Measurements from ENCODE around the gene TANGO6.

Gene TANGO6

DNA sequence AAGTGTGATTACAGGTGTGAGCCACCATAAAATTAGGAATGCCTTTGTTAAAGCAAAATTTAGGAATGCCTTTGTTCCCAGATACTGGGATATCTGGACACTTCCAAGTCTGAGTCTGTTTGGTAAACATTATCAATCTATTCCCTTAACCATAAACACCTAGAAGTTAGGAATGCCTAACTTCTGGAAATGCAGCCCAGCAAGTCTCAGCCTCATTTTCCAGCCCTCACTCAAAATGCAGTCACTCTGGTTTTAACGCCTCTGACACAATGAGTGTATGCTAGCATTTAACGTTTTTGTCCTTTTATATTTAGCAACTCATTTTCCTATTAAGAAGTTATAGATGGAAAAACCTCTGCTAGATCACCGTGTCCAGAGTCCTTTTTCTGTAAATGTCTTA, 227.7 kb downstream of the TANGO6 start:
- Mint-ChIP-seq H3K36me3 (ENCODE audit: low read depth) (no peaks in the 10 kb centered on the region), H3K4me3 (no peak overlapping the region), H3K9me3 (no peaks in the 10 kb centered on the region), H3K27ac (no peak overlapping the region), H3K4me1 (ENCODE audit: low read depth) (no peaks in the 10 kb centered on the region), H3K27me3 (ENCODE audit: low read depth) (no peaks in the 10 kb centered on the region)
- no peak for DNase-seq (ENCODE audit: low spot score)

GRCh38 chr16:69072640-69072974, 229.3 kb downstream of the TANGO6 start:
- Mint-ChIP-seq H3K27me3 (ENCODE audit: low read depth) (no peaks in the 10 kb centered on the region), H3K4me1 (ENCODE audit: low read depth) (no peaks in the 10 kb centered on the region), H3K36me3 (ENCODE audit: low read depth) (no peaks in the 10 kb centered on the region), H3K27ac (no peak overlapping the region), H3K4me3 (no peak overlapping the region), H3K9me3 (no peaks in the 10 kb centered on the region)
- no peak for DNase-seq (ENCODE audit: low spot score)

GRCh38 chr16:69073181-69073702, 229.9 kb downstream of the TANGO6 start:
- no peaks in the 10 kb centered on the region for H3K9me3 Mint-ChIP-seq
- no peaks in the 10 kb centered on the region for H3K4me1 Mint-ChIP-seq (ENCODE audit: low read depth)

GRCh38 chr16:69077251-69077650, 233.9 kb downstream of the TANGO6 start:
- Mint-ChIP-seq H3K4me3 (no peak overlapping the region), H3K27me3 (ENCODE audit: low read depth) (no peaks in the 10 kb centered on the region), H3K9me3 (no peaks in the 10 kb centered on the region), H3K4me1 (ENCODE audit: low read depth) (no peaks in the 10 kb centered on the region), H3K36me3 (ENCODE audit: low read depth) (no peaks in the 10 kb centered on the region), H3K27ac (no peak overlapping the region)
- no peak for DNase-seq (ENCODE audit: low spot score)

More at GRCh38 chr16:69073181-69073702, 229.9 kb downstream of the TANGO6 start:
- no peak overlapping the region for H3K4me3 Mint-ChIP-seq
- H3K27me3 Mint-ChIP-seq (ENCODE audit: low read depth) = no peaks in the 10 kb centered on the region
- no peaks in the 10 kb centered on the region for H3K36me3 Mint-ChIP-seq (ENCODE audit: low read depth)
- no peak for DNase-seq (ENCODE audit: low spot score)
- no peak overlapping the region for H3K27ac Mint-ChIP-seq

DNA sequence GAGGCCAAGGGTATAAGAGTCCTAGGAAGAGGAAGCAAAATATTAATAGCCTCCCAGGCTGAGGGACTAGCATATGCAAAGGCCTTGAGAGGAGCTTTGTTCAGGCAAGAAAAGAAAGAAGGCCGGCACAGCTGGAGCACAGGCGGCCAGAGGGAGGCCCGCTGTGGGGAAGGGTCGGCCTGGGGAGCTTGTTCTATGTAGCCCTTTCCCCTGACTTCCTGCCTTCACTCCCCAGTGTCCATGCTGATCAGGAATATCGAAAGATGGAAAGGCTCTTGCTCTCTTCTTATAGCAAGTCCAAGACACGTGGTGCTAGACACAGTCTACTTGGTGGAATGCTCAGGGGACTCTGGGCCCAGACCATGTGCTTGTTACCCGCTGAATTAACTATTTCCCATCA, 234.7 kb downstream of the TANGO6 start:
- H3K4me1 Mint-ChIP-seq (ENCODE audit: low read depth) = no peaks in the 10 kb centered on the region
- no peaks in the 10 kb centered on the region for H3K9me3 Mint-ChIP-seq
- no peaks in the 10 kb centered on the region for H3K36me3 Mint-ChIP-seq (ENCODE audit: low read depth)
- no peaks in the 10 kb centered on the region for H3K27me3 Mint-ChIP-seq (ENCODE audit: low read depth)
- no peak overlapping the region for H3K27ac Mint-ChIP-seq
- DNase-seq (ENCODE audit: low spot score) = no peak
- H3K4me3 Mint-ChIP-seq = no peak overlapping the region

- no peak for DNase-seq (ENCODE audit: low spot score)
- Mint-ChIP-seq H3K9me3 (no peaks in the 10 kb centered on the region), H3K36me3 (ENCODE audit: low read depth) (no peaks in the 10 kb centered on the region), H3K4me1 (ENCODE audit: low read depth) (no peaks in the 10 kb centered on the region), H3K27me3 (ENCODE audit: low read depth) (no peaks in the 10 kb centered on the region), H3K27ac (no peak overlapping the region), H3K4me3 (no peak overlapping the region)
Measured at GRCh38 chr16:69079697-69080096, 236.4 kb downstream of the TANGO6 start.

GRCh38 chr16:69083306-69083941, 240.1 kb downstream of the TANGO6 start:
- DNase-seq (ENCODE audit: low spot score) = no peak
- Mint-ChIP-seq H3K36me3 (ENCODE audit: low read depth) (peaks cover 5% of the 10 kb centered on the region), H3K4me3 (no peak overlapping the region), H3K27me3 (ENCODE audit: low read depth) (no peaks in the 10 kb centered on the region), H3K4me1 (ENCODE audit: low read depth) (peaks cover 8% of the 10 kb centered on the region), H3K27ac (no peak overlapping the region), H3K9me3 (no peaks in the 10 kb centered on the region)

- no peaks in the 10 kb centered on the region for H3K9me3 Mint-ChIP-seq
- H3K4me3 Mint-ChIP-seq = no peak overlapping the region
- H3K27me3 Mint-ChIP-seq (ENCODE audit: low read depth) = no peaks in the 10 kb centered on the region
- peaks cover 17% of the 10 kb centered on the region for H3K4me1 Mint-ChIP-seq (ENCODE audit: low read depth)
- peaks cover 5% of the 10 kb centered on the region for H3K36me3 Mint-ChIP-seq (ENCODE audit: low read depth)
- no peak overlapping the region for H3K27ac Mint-ChIP-seq
- no peak for DNase-seq (ENCODE audit: low spot score)
Measured at GRCh38 chr16:69084289-69084688, 241.0 kb downstream of the TANGO6 start.

- Mint-ChIP-seq H3K9me3 (no peaks in the 10 kb centered on the region), H3K27me3 (ENCODE audit: low read depth) (no peaks in the 10 kb centered on the region), H3K27ac (no peak overlapping the region), H3K4me3 (no peak overlapping the region), H3K4me1 (ENCODE audit: low read depth) (peaks cover 22% of the 10 kb centered on the region), H3K36me3 (ENCODE audit: low read depth) (peaks cover 5% of the 10 kb centered on the region)
- DNase-seq (ENCODE audit: low spot score) = no peak
Measured at GRCh38 chr16:69085032-69085695, 241.8 kb downstream of the TANGO6 start.

- H3K9me3 Mint-ChIP-seq = no peaks in the 10 kb centered on the region
- no peak overlapping the region for H3K27ac Mint-ChIP-seq
- peaks cover 27% of the 10 kb centered on the region for H3K4me1 Mint-ChIP-seq (ENCODE audit: low read depth)
- H3K36me3 Mint-ChIP-seq (ENCODE audit: low read depth) = peaks cover 5% of the 10 kb centered on the region
- H3K4me3 Mint-ChIP-seq = no peak overlapping the region
- DNase-seq (ENCODE audit: low spot score) = no peak
- H3K27me3 Mint-ChIP-seq (ENCODE audit: low read depth) = peaks cover 4% of the 10 kb centered on the region
Measured at GRCh38 chr16:69087161-69087581, 243.8 kb downstream of the TANGO6 start.

DNA sequence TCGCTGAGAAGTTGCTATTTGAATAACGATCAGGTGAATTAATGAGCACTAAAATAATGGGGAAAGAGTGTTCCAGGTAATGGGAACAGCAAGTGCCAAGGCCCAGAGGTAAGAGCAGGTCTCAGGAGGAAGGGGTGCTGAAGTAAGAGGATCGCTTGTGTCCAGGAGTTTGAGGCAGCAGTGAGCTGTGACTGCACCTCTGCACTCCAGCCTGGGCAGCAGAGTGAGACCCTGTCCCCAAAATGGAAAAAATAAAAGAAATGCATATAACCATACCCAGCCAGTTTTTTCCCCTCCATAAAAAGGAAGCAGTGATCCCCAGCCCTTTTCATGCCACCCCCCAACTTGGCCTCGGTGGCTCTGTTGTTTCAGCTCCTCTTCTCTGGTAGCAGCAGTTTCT, 245.4 kb downstream of the TANGO6 start:
- peaks cover 5% of the 10 kb centered on the region for H3K36me3 Mint-ChIP-seq (ENCODE audit: low read depth)
- peaks cover 27% of the 10 kb centered on the region for H3K4me1 Mint-ChIP-seq (ENCODE audit: low read depth)
- DNase-seq (ENCODE audit: low spot score) = no peak
- peak overlapping the region; percentile 1 for H3K27ac Mint-ChIP-seq
- H3K4me3 Mint-ChIP-seq = peak overlapping the region; percentile 25
- H3K27me3 Mint-ChIP-seq (ENCODE audit: low read depth) = peaks cover 4% of the 10 kb centered on the region
- no peaks in the 10 kb centered on the region for H3K9me3 Mint-ChIP-seq

GRCh38 chr16:69089091-69089910, 246.0 kb downstream of the TANGO6 start:
- Mint-ChIP-seq H3K27me3 (ENCODE audit: low read depth) (peaks cover 7% of the 10 kb centered on the region), H3K4me1 (ENCODE audit: low read depth) (peaks cover 27% of the 10 kb centered on the region), H3K36me3 (ENCODE audit: low read depth) (peaks cover 5% of the 10 kb centered on the region), H3K4me3 (peak overlapping the region; percentile 25), H3K27ac (peak overlapping the region; percentile 1), H3K9me3 (no peaks in the 10 kb centered on the region)
- DNase-seq (ENCODE audit: low spot score) = peak; percentile 59

DNA sequence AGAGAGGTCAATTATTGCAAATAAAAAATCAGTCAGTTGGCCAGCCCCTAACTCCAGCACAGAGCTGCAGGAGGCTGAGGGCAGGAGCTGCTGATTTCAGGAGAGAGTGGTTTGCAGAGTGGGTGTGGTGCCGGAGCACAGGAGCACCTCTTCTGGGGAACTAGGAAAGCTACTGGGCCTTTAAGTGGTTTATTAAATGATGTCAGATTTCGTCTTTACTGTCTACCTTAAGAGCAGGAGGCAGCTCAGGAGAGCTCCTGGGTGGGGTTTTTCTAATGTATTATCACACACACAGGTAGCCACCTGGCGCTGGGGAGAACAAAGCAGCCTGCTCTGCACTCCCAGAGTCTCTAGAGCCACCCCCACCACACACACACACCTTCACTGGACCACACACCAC, 250.6 kb downstream of the TANGO6 start:
- Mint-ChIP-seq H3K36me3 (ENCODE audit: low read depth) (no peaks in the 10 kb centered on the region), H3K4me1 (ENCODE audit: low read depth) (peaks cover 13% of the 10 kb centered on the region), H3K4me3 (no peak overlapping the region), H3K27ac (no peak overlapping the region), H3K9me3 (no peaks in the 10 kb centered on the region), H3K27me3 (ENCODE audit: low read depth) (peaks cover 7% of the 10 kb centered on the region)
- DNase-seq (ENCODE audit: low spot score) = no peak

DNA sequence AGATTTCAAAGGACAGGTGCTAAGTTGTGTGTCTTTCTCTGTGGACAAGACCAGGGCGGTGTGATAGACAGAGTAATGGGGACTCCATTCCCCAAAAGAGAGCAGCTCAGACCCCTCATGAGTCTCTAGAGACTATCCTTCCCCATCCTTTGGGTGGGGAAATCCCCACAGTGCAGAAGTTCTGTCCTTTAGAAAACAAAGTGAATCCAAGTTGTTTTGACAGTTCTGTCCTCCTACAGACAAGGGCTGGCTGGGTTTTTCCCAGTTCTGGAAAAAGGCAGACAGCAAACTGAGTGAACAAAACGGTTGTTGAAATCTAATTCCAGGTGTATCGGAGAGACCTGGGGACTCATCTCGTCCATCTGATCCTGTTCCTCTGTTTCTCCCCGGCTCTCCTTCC, 251.2 kb downstream of the TANGO6 start:
- no peaks in the 10 kb centered on the region for H3K36me3 Mint-ChIP-seq (ENCODE audit: low read depth)
- H3K27me3 Mint-ChIP-seq (ENCODE audit: low read depth) = peaks cover 7% of the 10 kb centered on the region
- no peak overlapping the region for H3K4me3 Mint-ChIP-seq
- peaks cover 9% of the 10 kb centered on the region for H3K4me1 Mint-ChIP-seq (ENCODE audit: low read depth)
- no peak for DNase-seq (ENCODE audit: low spot score)
- H3K27ac Mint-ChIP-seq = no peak overlapping the region
- no peaks in the 10 kb centered on the region for H3K9me3 Mint-ChIP-seq

Data from T-helper 2 cell treated with Interferon-gamma antibody and Interleukin-4, amounts not matched to agents 5 μg/mL and 100 μg/mL, for 36 hours (primary cell).